ENCODE measurements around the gene GFY.
"Not testable (repeated sequence)": the region's sequence is repeated elsewhere in the genome, so short reads cannot be mapped to it uniquely, and the experiment has no call there.

The GFY gene

GRCh38 chr19:49469828-49470614 lies 44.8 kb downstream of the GFY start:
- TF ChIP-seq EZH2phosphoT487 (conservative IDR thresholded peaks at IDR 0.05; ENCODE audit: low read length) = no peak
- TF ChIP-seq, protein P1, sequence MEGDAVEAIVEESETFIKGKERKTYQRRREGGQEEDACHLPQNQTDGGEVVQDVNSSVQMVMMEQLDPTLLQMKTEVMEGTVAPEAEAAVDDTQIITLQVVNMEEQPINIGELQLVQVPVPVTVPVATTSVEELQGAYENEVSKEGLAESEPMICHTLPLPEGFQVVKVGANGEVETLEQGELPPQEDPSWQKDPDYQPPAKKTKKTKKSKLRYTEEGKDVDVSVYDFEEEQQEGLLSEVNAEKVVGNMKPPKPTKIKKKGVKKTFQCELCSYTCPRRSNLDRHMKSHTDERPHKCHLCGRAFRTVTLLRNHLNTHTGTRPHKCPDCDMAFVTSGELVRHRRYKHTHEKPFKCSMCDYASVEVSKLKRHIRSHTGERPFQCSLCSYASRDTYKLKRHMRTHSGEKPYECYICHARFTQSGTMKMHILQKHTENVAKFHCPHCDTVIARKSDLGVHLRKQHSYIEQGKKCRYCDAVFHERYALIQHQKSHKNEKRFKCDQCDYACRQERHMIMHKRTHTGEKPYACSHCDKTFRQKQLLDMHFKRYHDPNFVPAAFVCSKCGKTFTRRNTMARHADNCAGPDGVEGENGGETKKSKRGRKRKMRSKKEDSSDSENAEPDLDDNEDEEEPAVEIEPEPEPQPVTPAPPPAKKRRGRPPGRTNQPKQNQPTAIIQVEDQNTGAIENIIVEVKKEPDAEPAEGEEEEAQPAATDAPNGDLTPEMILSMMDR (IDR thresholded peaks at IDR 0.05; ENCODE audit: insufficient read depth, low read length, poor library complexity, severe bottlenecking) = peak; percentile 61
- H3K27me3 ChIP-seq (ENCODE audit: low read length) = no peaks in the 10 kb centered on the region
- no peaks in the 10 kb centered on the region for H3K79me2 ChIP-seq (ENCODE audit: insufficient read depth, low read length)
- H3K4me3 ChIP-seq (ENCODE audit: insufficient read depth, low read length, poor library complexity, severe bottlenecking) = no peak overlapping the region
- no peaks in the 10 kb centered on the region for H4K20me1 ChIP-seq (ENCODE audit: low read depth, low read length)
- H3K9me3 ChIP-seq (ENCODE audit: insufficient read depth, low read length) = no peaks in the 10 kb centered on the region
- H3K27ac ChIP-seq (ENCODE audit: low read depth, low read length) = peak overlapping the region; percentile 40
- H3K9me2 ChIP-seq (replicated peaks; ENCODE audit: insufficient read depth, low read length) = no peaks in the 10 kb centered on the region
- peak overlapping the region; percentile 10 for H2AFZ ChIP-seq (ENCODE audit: low read depth, low read length, severe bottlenecking)
- no peak overlapping the region; the same call in 1 of the 2 replicates for H3K9ac ChIP-seq (ENCODE audit: low read length)
- H3K4me2 ChIP-seq (ENCODE audit: low read depth, low read length, poor library complexity, severe bottlenecking) = no peak overlapping the region
- H3F3A ChIP-seq (ENCODE audit: insufficient read depth) = peaks cover 13% of the 10 kb centered on the region; the same call in 1 of the 2 replicates
- H3K36me3 ChIP-seq (ENCODE audit: low read length) = no peaks in the 10 kb centered on the region

DNA sequence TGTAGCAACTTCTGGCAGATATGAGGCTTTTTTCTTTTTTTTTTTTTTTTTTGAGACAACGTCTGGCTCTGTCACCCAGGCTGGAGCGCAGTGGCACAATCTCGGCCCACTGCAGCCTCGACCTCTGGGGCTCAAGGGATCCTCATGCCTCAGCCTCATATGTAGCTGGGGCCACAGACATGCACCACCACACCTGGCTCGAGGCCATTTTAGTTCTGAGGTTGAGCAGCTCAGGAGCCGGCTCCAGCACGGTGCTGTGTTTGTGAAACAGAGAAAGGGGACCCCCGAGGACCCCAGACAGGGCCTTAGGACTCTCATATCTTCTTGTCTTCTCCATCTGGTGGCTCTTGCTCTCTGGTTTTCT lies 45.4 kb downstream of the GFY start:
- Histone ChIP-seq H3K4me2 (ENCODE audit: low read depth, low read length, poor library complexity, severe bottlenecking) (no peak overlapping the region), H3K79me2 (ENCODE audit: insufficient read depth, low read length) (no peaks in the 10 kb centered on the region), H3K9me2 (replicated peaks; ENCODE audit: insufficient read depth, low read length) (no peaks in the 10 kb centered on the region), H3K9me3 (ENCODE audit: insufficient read depth, low read length) (no peaks in the 10 kb centered on the region), H2AFZ (ENCODE audit: low read depth, low read length, severe bottlenecking) (no peak overlapping the region), H4K20me1 (ENCODE audit: low read depth, low read length) (no peaks in the 10 kb centered on the region), H3K9ac (ENCODE audit: low read length) (no peak overlapping the region), H3K36me3 (ENCODE audit: low read length) (no peaks in the 10 kb centered on the region), H3K27me3 (ENCODE audit: low read length) (no peaks in the 10 kb centered on the region), H3F3A (ENCODE audit: insufficient read depth) (peaks cover 13% of the 10 kb centered on the region; the same call in 1 of the 2 replicates), H3K4me3 (ENCODE audit: insufficient read depth, low read length, poor library complexity, severe bottlenecking) (no peak overlapping the region), H3K27ac (ENCODE audit: low read depth, low read length) (0 out of 2 replicates have a peak overlapping the region, but pooled peaks have one; percentile 40)
- TF ChIP-seq, protein P1 (IDR thresholded peaks at IDR 0.05; ENCODE audit: insufficient read depth, low read length, poor library complexity, severe bottlenecking) = no peak
- no peak for TF ChIP-seq EZH2phosphoT487 (conservative IDR thresholded peaks at IDR 0.05; ENCODE audit: low read length)

DNA sequence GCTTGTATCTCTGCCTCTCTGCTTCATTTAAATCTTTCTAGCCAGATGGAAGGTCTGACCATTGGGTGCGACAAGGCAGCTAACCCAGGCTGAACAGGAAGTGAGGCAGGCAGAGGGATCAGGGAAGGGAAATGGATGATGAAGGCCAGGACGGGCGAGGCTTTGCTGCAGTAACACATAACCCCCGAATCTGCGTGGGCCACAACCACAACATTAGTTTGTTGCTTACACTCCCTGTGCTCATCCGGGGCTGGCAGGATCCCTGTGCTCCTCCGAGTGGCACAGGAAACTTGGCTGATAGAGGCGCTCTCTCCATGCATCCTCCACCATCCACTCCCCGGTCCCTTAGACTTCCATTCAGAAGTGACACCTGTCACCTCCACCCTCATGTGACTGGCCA lies 47.7 kb downstream of the GFY start:
- Histone ChIP-seq H3K79me2 (ENCODE audit: insufficient read depth, low read length) (no peaks in the 10 kb centered on the region), H3K9ac (ENCODE audit: low read length) (no peak overlapping the region), H3K27me3 (ENCODE audit: low read length) (no peaks in the 10 kb centered on the region), H3K9me3 (ENCODE audit: insufficient read depth, low read length) (no peaks in the 10 kb centered on the region), H3K9me2 (replicated peaks; ENCODE audit: insufficient read depth, low read length) (no peaks in the 10 kb centered on the region), H3K27ac (ENCODE audit: low read depth, low read length) (no peak overlapping the region), H3F3A (ENCODE audit: insufficient read depth) (peaks cover 13% of the 10 kb centered on the region; the same call in 1 of the 2 replicates), H2AFZ (ENCODE audit: low read depth, low read length, severe bottlenecking) (no peak overlapping the region), H3K36me3 (ENCODE audit: low read length) (no peaks in the 10 kb centered on the region), H3K4me2 (ENCODE audit: low read depth, low read length, poor library complexity, severe bottlenecking) (no peak overlapping the region), H3K4me3 (ENCODE audit: insufficient read depth, low read length, poor library complexity, severe bottlenecking) (no peak overlapping the region), H4K20me1 (ENCODE audit: low read depth, low read length) (no peaks in the 10 kb centered on the region)
- TF ChIP-seq, protein P1 (IDR thresholded peaks at IDR 0.05; ENCODE audit: insufficient read depth, low read length, poor library complexity, severe bottlenecking) = no peak
- TF ChIP-seq EZH2phosphoT487 (conservative IDR thresholded peaks at IDR 0.05; ENCODE audit: low read length) = no peak

DNA sequence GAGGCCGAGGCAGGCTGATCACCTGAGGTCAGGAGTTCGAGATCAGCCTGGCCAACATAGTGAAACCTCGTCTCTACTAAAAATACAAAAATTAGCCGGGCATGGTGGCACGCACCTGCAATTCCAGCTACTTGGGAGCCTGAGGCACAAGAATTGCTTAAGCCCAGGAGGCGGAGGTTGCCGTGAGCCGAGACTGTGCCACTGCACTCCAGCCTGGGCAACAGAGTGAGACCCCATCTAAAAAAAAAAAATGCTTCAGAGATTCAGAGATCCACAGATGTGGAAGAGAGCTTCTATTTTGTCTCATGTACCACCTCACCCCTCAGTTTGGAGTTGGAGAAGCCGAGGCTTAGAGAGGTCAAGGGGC lies 48.3 kb downstream of the GFY start:
- peak overlapping the region; percentile 94 for H3K4me2 ChIP-seq (ENCODE audit: low read depth, low read length, poor library complexity, severe bottlenecking)
- H3K9me2 ChIP-seq (replicated peaks; ENCODE audit: insufficient read depth, low read length); H3K9me3 ChIP-seq (ENCODE audit: insufficient read depth, low read length); H3K36me3 ChIP-seq (ENCODE audit: low read length); H3K27ac ChIP-seq (ENCODE audit: low read depth, low read length); H3K27me3 ChIP-seq (ENCODE audit: low read length); H3K79me2 ChIP-seq (ENCODE audit: insufficient read depth, low read length); H4K20me1 ChIP-seq (ENCODE audit: low read depth, low read length): not testable (repeated sequence)
- peak overlapping the region; percentile 57 for H3K9ac ChIP-seq (ENCODE audit: low read length)
- peak overlapping the region; percentile 95 for H2AFZ ChIP-seq (ENCODE audit: low read depth, low read length, severe bottlenecking)
- peak overlapping the region; percentile 56 for H3K4me3 ChIP-seq (ENCODE audit: insufficient read depth, low read length, poor library complexity, severe bottlenecking)
- peaks cover 13% of the 10 kb centered on the region; the same call in 1 of the 2 replicates for H3F3A ChIP-seq (ENCODE audit: insufficient read depth)

Measured in SU-DHL-6 (cell line).